GM19035 (cell line): ENCODE results near the gene SLC44A1.
A peak's percentile ranks its signal among the peaks of the same experiment; 100 is the strongest.

Source experiments
- ATAC-seq: cut with Tn5 transposase; IDR thresholded peaks from one replicate; pipeline ENCODE4 v1.9.1; 2021; ENCODE audit not compliant: unreplicated experiment

The SLC44A1 gene

DNA sequence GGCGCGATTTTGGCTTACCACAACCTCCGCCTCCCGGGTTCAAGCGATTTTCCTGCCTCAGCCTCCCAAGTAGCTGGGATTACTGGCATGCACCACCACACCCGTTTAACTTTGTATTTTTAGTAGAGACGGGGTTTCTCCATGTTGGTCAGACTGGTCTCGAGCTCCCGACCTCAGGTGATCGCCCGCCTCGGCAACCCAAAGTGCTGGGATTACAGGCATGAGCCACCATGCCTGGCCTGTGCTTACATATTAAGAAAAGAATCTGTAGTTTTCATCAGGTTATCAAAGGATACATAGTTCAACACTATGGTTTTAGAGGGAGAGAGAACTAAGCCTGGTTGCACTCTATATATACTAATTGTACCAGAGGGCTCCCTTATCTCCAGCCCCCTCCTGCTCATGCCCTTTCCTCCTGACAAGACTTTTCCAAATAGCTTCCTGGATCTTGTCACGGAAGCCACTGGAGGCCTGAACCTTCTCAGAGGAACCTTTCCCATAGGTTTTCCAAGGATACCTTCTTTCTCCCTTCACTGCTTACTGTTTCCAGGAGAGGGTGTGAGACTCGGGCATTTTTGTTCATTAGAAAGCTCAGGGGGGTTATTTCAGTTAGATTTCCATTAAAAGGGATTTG is 53.1 kb downstream of the SLC44A1 start:
- ATAC-seq: no peak

DNA sequence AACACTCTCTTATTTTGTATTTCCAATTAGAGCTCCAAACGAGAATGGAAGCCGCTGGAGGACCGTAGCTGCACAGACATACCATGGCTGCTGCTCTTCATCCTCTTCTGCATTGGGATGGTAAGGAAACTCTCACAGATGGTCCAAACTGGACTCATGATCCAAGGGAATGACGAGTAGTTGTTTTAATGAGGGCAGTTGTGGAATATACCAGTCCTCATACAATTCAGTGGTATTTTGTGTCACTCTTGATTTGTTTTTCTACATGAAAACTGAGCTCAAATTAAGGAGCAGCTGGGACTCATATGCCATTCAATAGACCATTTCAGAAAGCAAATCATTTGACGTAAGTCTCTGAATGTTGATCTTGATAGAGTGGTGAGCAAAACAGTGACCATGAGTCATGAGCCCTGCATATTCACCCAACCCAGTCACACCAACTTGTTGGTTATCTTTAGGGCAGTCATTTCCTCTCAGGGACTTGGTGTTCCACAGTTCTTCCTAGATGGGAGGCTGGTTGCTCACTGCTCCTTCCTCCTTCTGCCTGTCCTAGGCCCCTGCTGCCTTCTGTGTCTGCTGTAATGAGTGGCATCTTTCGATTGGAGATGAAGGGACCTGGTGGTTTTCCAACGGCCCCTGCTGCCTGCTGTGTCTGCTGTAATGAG is 54.9 kb downstream of the SLC44A1 start:
- no peak for ATAC-seq

DNA sequence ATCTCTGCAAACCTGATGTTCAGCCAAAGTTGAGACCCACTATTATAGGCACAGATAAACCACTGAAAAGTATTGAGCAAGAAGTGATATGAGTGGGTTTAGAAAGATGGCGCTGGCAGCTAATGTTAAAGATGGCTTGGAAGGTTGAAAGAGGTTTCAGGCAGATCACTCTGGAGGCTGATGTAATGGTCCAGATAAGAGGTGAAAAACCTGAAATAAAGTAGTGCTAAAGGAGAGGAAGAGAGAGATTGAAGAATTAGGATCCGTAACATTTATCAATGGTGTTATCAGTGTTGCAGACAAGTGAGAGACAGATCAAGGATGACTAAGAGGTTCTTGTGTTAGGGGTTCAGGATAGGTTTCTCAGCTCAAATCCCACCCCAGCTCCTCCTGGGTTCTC is 58.3 kb downstream of the SLC44A1 start:
- no peak for ATAC-seq

DNA sequence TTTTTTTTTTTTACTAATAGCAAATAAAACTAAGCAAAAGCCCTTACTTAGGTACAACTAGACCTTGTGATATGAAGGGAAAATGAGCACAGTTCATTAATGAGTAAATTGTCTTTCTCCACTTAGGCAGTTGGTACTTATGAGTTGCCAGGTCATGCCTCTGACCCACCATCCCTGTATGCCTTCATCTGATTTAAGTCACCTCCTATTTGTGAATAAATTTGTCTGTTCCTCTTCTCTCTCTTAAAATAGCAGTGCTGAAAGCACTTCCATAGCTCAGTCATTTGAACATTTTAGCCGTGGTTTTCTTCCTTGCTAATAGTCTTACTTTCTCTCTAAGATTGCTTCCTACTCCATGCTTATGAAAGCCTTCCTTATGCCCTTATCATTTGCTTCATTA is 61.4 kb downstream of the SLC44A1 start:
- no peak for ATAC-seq

DNA sequence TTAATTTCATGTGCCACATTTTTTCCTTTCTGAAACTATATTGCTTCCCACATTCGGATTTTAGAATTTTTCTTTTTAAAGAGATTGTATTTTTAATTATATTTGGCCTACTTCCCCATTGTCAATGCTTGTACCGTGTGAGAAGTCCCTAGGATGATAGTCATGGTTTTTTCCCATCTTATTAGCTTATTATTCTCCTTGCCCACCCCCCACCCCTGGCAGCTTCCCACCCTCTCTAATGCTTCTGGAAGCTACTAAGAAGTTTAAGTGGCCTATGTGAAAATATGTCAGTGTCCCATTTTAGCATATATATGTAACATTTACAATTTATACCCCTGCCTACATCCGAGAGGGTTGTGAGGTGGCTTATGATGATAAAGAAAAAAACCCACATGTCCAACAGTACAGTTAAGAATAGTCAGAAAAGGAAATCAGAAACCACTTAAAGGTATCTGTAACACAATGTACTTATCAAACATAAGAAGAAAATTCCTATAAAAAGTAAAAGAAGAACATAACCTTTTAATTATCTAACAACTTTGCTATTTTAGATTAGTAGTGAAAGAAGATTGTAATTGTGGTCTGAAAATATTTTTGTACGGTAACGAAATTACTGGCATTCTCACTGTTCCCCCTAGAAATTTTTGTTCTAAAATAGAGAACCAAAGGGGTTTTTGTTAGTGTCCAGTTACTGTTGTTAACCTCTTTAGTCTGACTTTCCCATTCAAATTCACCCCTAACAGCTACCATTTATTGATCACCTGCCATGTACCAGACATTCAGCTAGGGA is 62.1 kb downstream of the SLC44A1 start:
- no peak for ATAC-seq

DNA sequence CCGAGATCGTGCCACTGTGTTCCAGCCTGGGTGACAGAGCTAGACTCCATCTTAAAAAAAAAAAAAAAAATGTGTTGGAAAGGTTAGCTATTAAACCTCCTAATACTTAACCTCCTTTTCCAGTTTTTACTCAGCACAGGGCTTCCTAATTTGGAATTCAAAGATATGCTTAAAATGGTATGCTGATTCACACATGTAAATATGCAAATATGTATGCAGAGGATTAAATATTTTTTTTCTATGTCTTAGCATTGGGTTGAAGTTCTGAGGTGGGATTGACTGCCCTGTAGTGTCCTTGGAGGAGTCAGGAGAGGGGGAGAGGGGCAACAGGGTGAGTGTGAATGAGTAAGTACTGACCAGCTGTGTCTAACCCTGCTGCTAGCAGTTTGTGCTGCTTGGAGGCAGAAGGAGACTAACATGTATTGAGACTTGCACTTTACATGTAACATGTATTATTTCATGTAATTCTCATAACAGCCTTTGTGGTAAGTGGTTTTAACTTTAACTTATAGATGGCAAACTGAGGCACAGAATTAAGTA is 63.2 kb downstream of the SLC44A1 start:
- no peak for ATAC-seq

DNA sequence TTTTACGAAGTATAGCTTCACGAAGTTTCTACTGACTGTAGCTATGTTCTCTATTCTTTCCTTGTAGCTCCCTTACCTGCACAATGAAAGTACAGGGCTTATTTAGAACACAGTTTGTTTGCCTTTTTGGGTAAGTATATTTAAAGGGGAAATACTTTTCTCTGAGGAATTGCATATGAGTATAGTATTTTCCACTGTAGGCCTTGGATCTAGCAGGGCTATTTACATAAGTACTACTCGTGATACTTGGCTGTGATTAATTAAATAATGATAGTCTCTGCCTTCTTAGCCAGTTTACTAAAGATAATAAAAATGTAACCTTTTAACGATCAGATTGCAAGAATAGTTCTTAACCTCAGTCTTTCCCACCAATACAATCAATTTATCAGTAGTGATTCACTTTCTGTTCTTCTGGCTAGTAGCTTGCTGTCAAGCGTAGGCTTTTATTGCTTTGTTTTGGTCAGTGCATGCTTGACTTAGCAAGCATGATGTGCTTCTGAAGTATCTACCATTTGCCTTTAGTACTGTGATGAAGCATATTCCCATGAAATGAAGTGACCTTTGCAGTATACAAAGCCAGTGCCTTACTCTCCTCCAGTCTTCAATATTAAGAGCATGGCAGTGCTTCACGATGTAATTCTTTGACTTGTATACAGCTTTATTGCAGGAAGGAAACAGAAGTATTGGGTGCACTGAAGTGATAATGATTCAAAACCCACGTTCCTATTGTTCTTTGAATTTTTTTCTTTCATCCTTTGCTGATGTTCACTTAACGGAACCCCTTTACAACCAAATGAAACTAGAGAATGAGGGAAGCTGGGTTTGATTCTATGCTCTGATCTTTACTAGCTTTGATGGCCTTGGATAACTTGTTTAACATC is 64.2 kb downstream of the SLC44A1 start:
- no peak for ATAC-seq

DNA sequence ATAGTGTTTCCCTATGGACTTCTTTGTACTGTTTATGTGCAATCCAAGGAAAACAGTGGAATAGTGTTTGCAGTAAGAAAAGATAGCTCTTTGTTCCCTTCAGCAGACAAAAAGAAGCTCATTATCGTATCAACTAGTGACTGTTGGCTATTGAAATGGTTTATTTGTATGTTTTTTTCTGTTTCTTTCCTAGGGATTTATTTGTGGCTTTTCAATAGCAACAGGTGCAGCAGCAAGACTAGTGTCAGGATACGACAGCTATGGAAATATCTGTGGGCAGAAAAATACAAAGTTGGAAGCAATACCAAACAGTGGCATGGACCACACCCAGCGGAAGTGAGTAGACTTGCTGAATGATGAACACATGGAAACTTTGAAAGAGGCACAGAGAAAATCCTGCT is 65.1 kb downstream of the SLC44A1 start:
- no peak for ATAC-seq

DNA sequence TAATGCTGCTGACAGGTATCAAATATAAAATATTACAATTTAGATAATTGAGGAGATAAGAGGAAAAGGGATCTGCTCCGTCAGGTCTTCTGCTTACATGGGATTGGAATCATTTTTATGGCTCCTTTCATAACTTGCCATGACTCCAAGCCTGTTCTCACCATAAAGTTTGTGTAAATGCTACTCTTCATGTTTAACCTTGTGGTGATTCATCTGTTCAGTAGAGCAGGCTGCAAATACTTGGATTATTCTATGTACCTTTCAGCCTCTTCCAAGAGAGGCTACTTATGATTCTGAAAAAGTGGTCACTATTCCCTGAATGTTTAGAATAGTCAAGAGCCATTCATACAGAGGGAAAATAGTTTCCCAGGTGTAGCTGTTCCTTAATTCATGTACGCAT is 66.9 kb downstream of the SLC44A1 start:
- no peak for ATAC-seq

DNA sequence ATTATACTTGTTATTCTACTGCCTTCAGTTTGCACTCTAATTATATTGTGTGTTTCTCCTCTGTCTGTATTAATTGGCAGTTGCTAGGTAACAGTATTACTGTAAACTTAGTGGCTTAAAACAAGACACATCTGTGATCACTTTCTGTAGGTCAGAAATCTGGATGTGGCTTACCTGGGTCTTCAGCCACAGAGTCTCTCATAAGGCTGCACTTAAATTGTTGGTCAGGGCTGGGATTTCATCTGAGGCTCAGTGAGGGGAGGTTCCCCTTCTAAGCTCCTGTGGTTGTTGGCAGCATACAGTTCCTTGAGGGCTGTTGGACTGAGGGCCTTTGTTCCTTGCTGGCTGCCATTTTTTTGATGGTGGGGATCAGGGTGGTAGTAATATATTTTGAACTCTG is 68.8 kb downstream of the SLC44A1 start:
- peak; percentile 64 for ATAC-seq

DNA sequence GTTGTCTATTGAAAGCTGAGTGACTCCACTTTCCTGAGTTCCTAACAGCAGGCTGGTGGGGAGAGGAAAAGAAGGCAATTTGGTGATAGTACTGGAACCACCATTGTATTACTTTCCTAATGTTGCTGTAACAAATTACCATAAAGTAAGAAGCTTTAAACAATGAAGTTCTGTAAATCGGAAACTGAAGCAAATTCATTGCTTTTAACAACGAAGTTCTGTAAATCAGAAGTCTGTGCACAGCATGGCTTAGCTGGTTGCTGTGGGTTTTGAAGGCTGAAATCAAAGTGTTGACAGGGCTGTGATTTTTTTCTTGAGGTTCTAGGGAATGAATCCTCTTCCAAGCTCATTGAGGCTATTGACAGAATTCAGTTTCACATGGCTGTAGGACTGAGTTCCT is 72.3 kb downstream of the SLC44A1 start:
- ATAC-seq: no peak

DNA sequence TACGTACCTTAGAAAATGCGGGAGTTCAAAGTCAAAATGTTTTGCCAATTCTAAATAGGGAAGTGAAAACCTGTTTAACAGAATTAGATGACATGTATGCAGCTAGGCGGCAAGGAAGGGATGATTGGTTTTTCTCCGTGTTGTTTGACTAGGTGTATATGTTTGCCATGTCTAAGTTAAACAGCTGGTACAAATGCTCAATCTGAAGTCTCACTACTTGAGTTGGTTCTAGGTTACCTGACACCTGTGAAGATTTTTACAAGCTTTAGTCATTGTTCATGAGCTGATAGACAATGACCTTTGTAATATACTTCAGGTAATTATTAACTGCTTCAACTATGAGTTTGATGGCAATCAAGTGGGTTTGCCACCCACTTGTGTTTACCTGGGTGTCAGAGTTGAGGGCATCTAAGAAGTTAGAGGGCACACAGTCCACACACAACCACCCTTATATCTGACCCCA is 74.3 kb downstream of the SLC44A1 start:
- ATAC-seq: peak; percentile 67

DNA sequence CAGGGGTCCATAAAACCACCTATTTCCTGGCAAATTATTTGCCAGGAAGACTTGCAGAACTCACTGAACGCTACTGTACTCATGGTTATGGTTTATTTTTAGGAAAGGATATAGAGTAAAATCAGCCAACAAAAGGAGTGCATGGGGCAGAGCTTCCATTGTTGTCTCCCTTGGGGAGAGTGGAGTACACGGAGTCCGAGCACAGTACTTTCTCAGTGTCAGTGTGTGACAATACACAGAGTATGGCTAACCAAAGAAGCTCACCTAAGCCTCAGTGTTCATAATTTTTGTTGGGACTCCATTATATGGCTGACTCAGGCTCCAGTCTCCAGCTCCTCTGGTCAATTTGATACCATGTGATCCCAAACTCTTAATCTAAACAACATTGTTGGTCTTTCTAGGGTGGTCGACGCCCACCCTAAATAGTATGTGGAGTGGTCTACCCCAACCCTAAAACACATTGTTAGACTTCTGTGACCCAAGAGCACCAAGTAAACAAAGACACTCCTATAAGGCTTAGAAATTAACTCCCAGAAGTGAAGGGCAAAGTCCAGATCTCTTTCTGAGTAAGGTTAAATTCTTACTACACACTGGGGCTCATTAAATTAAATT is 74.9 kb downstream of the SLC44A1 start:
- ATAC-seq: no peak

DNA sequence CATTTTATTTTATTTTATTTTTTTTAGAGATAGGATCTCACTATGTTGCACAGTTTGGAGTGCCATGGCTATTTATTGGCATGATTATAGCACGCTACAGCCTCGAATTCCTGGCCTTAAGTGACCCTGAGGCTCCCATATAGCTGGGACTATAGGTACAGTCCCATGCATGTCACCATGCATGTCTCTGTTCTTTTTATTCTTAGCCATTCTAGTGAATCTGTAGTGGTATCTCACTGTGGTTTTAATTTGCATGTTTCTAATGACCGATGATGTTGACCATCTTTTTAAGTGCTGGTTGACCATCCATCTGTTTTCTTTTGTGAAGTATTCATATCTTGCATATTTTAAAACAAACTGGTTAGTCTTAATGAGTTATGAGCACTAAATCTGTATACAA is 76.1 kb downstream of the SLC44A1 start:
- peak; percentile 67 for ATAC-seq

DNA sequence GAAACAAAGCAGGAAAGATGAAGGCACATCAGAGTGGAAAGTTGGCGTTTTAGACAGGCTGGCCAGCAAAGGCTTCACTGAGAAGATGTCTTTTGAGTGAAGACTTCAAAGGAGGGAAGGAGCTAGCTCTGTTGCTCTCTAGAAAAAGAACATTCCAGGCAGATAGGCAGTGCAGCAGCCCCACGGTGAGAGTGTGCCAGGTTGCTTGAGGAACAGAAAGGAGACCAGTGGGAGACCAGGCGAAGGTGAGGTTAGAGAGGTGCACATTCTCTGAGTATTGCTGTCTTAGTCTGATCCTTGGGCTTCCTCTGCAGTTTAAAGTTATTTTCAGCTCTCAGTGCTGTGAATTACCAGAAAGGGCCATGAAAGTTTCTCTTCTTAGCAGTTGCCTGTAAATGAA is 83.8 kb downstream of the SLC44A1 start:
- ATAC-seq: no peak

DNA sequence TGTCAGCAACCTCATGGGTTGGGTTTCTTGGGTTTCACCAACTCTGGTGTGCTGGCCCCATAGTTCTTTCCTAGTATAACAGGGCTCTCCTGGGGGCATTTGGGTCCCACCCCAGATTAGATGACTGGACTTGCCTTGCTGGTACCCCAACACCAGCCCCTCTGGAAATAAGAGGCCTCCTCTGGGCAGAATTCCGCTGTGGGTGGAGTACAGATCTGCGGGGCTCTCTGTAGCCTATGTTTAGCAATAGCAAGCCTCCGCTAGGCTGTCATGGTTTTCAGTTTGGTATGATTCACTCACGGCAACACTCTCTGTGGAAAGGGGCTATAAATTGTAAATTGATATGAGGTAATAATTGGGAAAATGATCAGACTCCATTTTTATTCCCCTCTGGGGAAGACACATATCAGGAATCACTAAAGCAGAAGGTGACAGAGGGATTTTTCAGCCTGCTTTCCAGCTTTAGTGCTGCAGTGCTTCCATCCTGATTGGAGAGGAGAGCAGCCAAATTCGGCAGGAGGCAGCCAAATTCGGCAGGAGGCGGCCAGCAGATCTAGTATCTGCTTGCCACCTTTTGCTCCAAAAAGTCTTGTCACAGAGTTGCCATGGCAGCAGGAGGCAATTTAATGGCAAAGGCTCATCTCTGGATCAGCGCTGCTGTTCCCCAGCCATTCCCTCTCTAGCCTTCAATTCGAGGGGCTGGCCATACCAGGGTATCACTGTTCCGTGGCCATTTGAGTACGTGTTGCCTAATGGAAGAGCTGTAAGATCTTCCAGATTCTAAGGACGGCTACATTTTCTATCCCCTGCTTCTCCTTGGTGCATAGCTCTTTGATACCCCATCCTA is 84.6 kb downstream of the SLC44A1 start:
- no peak for ATAC-seq

DNA sequence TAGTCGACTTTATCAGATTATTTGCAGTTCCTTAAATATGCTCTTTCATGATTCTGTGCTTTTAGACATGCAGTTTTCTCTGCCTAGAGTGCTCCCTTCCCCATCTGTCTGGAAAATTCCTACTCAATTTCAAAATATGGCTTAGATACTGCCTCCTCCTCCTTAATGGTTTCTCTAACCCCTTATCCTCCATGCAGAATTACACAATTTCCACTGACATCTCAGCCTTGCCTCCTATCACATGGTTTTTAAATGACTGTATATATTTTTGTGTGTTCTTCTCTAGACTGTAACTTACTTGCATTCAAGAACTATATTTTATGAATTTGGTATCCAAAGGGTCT is 85.2 kb downstream of the SLC44A1 start:
- no peak for ATAC-seq

DNA sequence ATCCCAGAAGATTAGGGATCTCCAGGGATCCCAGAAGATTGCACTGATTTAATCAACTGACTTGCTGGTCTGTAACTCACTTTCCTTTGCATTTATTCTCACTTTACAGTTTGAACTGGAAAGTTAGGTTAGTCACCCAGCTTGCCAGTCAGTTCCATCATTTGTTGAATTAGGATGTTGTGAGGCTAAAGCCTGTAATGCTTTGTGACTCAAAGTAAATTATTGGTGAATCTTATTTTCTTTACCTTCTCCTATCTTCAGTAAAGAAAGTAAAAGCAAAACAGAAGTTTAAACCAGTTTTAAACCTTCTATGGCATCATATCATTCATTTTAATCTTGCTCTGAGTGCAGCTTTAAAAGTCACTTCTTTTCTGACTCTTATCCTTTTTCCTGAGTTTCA is 85.8 kb downstream of the SLC44A1 start:
- no peak for ATAC-seq

DNA sequence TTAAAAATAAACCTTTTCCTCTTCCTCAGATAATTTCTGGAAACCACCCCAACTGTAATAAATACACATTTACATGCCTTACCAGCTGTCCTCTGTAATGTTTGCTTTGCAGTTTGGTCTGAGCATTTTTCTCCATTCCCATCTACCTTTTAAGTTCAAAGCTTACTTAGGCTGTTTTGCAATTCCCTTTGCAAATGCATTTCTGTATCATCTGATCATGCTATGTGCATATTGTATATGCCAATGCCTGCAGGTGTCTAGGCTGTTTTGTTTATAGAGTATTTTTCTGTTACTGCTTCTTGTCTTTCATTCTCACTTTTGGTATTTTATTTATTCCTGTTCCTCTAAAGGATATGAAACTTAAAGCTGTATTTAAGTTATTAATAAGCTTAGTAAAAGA is 86.3 kb downstream of the SLC44A1 start:
- peak; percentile 47 for ATAC-seq

DNA sequence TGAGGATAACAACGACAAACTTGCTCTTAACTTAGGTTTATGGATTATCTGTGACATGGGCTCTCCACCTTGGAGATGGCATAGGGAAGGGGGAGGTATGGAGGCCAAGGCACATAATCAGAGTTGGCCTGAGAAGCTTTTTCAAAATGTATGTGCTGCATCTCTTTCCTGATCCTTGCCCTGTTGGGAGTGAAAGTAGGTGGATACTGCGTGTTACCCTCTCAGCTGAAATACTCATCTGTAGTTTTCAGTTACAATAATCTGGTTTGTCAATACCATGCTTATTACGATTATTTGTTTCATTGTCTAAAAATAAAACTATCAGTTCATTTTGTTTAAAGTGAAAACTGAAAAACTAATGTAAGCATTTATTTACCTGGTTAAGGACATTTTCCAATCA is 86.7 kb downstream of the SLC44A1 start:
- peak; percentile 39 for ATAC-seq
